Measurements from ENCODE around the gene TNFAIP8L3.

The TNFAIP8L3 gene

DNA sequence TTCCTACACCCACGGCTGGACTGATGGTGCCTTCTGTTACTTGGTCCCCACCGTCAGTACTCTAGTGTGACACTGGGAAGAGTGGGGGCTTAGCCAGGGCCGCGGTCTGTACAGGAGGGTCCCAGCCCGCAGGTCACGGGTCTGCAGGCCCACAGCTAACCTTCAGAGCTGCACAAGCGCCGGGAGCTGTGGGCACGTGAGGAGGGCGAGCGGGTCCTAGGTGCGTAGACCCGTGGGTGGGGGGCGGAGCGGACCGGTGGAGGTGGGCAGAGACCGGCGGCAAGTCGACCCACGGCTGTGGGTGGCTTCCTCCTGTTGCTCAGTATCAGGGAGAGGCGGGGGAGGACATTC lies 1.2 kb downstream of the TNFAIP8L3 start:
- Histone ChIP-seq H3K9me3 (ENCODE audit: low read length) (no peaks in the 10 kb centered on the region), H3K36me3 (ENCODE audit: insufficient read depth, low read length) (no peaks in the 10 kb centered on the region), H3K4me3 (ENCODE audit: low read length) (no peak overlapping the region), H3K4me1 (ENCODE audit: insufficient read depth, low read length) (peaks cover 10% of the 10 kb centered on the region), H3K27me3 (ENCODE audit: insufficient read depth, low read length) (peaks cover 80% of the 10 kb centered on the region), H2AFZ (ENCODE audit: low read depth, low read length) (no peak overlapping the region)

DNA sequence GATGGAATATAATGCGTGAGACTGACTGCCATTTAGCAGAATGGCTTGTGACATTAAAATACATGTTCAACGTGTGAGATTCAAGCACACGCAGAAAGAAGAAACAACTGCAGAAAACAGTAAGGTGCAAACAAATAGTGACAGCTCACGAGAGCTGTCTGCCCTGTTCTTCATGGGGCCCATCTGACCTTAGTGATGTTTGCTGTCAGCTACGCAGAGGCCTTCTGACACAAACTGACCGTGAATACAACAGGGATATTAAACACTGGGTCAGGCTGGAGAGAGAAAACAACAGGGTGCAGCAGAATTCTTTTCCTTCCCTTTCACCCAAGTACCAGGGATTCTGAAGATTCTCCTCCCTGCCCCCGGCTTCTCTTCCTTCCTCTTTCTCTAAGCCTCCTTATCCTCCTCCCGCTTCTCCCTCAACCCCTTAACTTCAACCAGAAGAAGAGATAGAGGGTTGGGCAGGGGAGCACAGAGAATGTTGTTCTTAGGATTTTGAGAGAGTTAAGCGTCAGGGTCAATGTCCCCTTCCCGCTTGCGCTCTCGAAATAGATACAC lies 2.1 kb downstream of the TNFAIP8L3 start:
- Histone ChIP-seq H3K36me3 (ENCODE audit: insufficient read depth, low read length) (no peaks in the 10 kb centered on the region), H3K27me3 (ENCODE audit: insufficient read depth, low read length) (peaks cover 71% of the 10 kb centered on the region), H3K4me3 (ENCODE audit: low read length) (no peak overlapping the region), H3K9me3 (ENCODE audit: low read length) (no peaks in the 10 kb centered on the region), H2AFZ (ENCODE audit: low read depth, low read length) (no peak overlapping the region), H3K4me1 (ENCODE audit: insufficient read depth, low read length) (peaks cover 10% of the 10 kb centered on the region)

DNA sequence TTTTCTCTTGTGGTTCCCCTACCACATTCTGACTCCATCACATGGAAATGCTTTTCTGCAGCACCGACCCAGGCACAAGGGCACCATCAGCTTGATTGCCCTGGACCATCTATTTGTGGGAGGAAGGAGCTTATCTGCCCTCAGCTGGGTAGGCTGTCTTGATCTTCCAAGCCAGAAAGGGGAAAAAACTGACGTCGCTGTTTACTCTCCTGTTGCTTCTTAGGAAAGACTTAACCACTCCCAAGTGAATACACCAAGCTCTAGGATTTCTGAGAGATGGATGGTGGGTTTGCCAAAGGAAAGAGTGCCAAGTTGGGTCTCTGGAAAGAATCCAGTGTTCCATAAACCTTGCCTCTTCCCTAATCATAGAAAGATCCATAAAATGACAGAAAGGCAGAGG lies 4.0 kb downstream of the TNFAIP8L3 start:
- Histone ChIP-seq H2AFZ (ENCODE audit: low read depth, low read length) (no peak overlapping the region), H3K36me3 (ENCODE audit: insufficient read depth, low read length) (no peaks in the 10 kb centered on the region), H3K4me1 (ENCODE audit: insufficient read depth, low read length) (peaks cover 10% of the 10 kb centered on the region), H3K4me3 (ENCODE audit: low read length) (no peak overlapping the region), H3K27me3 (ENCODE audit: insufficient read depth, low read length) (peaks cover 64% of the 10 kb centered on the region), H3K9me3 (ENCODE audit: low read length) (no peaks in the 10 kb centered on the region)

DNA sequence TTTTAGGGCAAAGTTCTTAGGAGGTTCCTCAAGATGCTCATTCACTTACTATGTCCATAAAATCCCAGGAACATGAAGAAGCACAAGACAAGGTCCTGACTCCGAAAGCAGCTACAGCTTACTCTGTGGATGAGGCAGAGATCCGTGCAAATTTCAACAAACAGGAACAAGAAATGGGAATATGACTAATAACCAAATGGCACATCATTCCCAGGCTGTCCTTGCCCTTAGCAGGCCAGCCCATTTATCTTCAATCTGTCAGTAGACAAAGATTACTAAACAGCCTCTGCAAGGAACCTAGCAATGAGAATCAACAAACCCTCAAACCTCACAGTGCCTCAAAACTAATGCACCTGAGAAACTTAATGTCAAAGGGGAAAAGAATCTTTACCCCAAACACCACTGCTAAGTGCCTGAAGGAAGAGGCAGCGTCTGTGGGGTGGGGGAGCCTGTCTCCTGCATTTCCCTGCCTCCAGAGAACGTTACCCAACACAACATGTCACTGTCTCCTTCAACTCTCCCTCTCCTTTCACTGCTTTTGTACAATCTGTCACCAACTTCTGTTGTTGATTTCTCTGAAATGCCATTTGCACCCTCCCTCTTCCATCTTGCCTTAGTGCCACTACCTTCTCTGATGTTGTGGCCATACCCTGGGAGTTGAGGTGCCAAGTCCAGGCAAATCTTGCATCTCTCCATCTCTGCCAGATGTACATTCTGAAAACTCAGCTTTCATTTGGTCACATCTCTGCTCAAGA lies 4.8 kb downstream of the TNFAIP8L3 start:
- H3K9me3 ChIP-seq (ENCODE audit: low read length) = no peaks in the 10 kb centered on the region
- peaks cover 9% of the 10 kb centered on the region for H3K4me1 ChIP-seq (ENCODE audit: insufficient read depth, low read length)
- no peak overlapping the region for H2AFZ ChIP-seq (ENCODE audit: low read depth, low read length)
- peaks cover 58% of the 10 kb centered on the region for H3K27me3 ChIP-seq (ENCODE audit: insufficient read depth, low read length)
- H3K36me3 ChIP-seq (ENCODE audit: insufficient read depth, low read length) = no peaks in the 10 kb centered on the region
- H3K4me3 ChIP-seq (ENCODE audit: low read length) = no peak overlapping the region

DNA sequence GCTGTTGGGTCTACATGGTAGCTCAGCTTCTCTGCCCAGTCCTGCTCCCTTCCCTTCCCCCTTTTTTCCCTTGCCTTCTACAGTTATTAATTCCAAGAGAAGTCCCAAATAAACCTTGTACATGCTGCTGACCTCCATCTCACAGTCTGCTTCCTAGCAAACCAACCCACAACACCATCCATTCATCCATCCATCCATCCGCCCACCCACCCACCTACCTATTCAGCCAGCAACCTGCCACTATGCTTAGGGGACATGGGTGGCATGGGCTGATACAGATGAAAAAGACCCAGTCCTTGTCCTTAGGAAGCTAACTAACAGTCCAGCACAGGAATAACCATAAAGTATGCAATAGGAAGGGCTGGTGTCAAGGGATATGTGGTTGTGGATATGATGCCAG lies 5.7 kb downstream of the TNFAIP8L3 start:
- peaks cover 3% of the 10 kb centered on the region for H3K4me1 ChIP-seq (ENCODE audit: insufficient read depth, low read length)
- H2AFZ ChIP-seq (ENCODE audit: low read depth, low read length) = no peak overlapping the region
- no peaks in the 10 kb centered on the region for H3K36me3 ChIP-seq (ENCODE audit: insufficient read depth, low read length)
- peaks cover 52% of the 10 kb centered on the region for H3K27me3 ChIP-seq (ENCODE audit: insufficient read depth, low read length)
- H3K4me3 ChIP-seq (ENCODE audit: low read length) = no peak overlapping the region
- H3K9me3 ChIP-seq (ENCODE audit: low read length) = no peaks in the 10 kb centered on the region

DNA sequence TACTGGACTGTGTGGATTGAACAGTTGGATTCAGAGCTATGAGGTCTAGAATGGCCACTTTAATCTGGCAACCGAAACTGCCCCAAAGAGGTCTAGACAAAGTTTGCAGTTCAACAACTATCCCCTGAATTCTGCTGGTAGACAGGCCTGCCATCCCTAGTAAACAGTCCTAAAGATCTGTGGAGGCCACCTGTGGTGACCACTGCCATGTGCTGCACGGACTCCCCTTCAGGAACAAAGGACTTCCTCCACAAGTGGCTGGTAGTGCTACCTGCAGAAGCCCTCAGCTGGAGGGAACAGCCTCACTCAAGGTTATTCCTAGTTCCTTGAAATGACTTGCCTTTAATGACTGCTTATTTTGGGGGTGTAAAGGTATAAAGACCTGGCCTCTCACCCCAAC lies 6.1 kb downstream of the TNFAIP8L3 start:
- Histone ChIP-seq H2AFZ (ENCODE audit: low read depth, low read length) (no peak overlapping the region), H3K4me3 (ENCODE audit: low read length) (no peak overlapping the region), H3K9me3 (ENCODE audit: low read length) (no peaks in the 10 kb centered on the region), H3K27me3 (ENCODE audit: insufficient read depth, low read length) (peaks cover 48% of the 10 kb centered on the region), H3K36me3 (ENCODE audit: insufficient read depth, low read length) (no peaks in the 10 kb centered on the region), H3K4me1 (ENCODE audit: insufficient read depth, low read length) (no peaks in the 10 kb centered on the region)

DNA sequence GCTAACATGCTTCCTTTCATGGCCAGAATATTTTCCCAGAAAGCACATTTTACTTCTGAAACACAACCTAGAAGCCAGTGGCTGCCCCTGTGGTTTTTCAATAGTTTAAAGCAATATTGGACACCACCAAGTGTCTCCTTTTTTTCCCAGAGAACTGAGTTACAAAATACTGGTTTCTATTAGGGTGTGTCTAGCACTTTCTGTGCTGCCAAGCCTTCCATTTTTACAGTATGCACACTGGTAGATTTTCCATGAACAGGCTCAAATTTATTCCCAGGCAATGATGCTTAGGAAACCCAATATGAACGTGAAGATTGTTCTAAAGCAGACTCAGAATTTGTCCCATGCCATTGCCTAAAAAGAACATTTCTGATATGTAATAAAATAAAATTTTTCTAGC lies 7.2 kb downstream of the TNFAIP8L3 start:
- Histone ChIP-seq H3K4me3 (ENCODE audit: low read length) (no peak overlapping the region), H3K27me3 (ENCODE audit: insufficient read depth, low read length) (peaks cover 37% of the 10 kb centered on the region), H3K4me1 (ENCODE audit: insufficient read depth, low read length) (no peaks in the 10 kb centered on the region)

DNA sequence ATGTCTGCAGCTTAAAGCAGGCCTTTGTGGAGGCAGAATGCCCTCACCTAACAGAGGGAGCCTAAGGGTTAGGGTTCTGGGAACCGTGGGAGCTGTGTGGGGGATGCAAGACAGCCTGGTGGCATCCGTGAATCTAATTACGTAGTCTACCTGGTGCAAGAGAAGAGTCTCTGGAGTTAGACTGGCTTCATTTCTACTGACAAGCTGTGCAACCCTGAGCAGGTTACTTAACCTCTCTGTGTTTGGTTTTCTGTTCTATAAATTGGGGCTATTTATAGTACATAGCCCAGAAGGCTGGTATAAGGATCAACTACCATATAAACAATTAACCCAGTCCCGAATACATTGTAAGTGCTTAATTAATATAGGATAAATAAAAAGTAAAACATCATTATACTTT lies 8.3 kb downstream of the TNFAIP8L3 start:
- Histone ChIP-seq H3K4me1 (ENCODE audit: insufficient read depth, low read length) (no peaks in the 10 kb centered on the region), H3K36me3 (ENCODE audit: insufficient read depth, low read length) (no peaks in the 10 kb centered on the region), H3K9me3 (ENCODE audit: low read length) (no peaks in the 10 kb centered on the region), H3K4me3 (ENCODE audit: low read length) (no peak overlapping the region), H3K27me3 (ENCODE audit: insufficient read depth, low read length) (peaks cover 26% of the 10 kb centered on the region), H2AFZ (ENCODE audit: low read depth, low read length) (no peak overlapping the region)

More for the DNA sequence above, 7.2 kb downstream of the TNFAIP8L3 start:
- no peaks in the 10 kb centered on the region for H3K36me3 ChIP-seq (ENCODE audit: insufficient read depth, low read length)
- no peak overlapping the region for H2AFZ ChIP-seq (ENCODE audit: low read depth, low read length)
- no peaks in the 10 kb centered on the region for H3K9me3 ChIP-seq (ENCODE audit: low read length)

DNA sequence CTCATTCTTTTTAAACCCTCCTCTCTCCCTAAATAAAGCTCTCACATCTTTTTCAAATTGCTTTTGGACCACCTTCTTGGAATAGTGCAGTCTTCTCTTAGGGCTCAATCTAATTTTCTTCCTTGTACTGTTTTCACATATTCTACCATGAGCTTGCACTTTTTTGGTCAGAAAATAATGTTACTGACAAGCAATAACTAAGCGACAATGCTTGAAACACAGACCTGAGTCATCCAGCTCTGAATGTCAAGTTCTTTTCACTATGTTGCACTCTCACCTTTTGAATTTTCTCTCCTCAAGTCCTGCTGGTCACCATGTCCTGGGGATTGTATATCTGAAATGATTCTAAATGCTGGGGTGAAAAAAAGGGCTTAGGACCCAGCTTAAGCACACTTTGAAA lies 8.9 kb downstream of the TNFAIP8L3 start:
- Histone ChIP-seq H3K4me1 (ENCODE audit: insufficient read depth, low read length) (no peaks in the 10 kb centered on the region), H3K36me3 (ENCODE audit: insufficient read depth, low read length) (no peaks in the 10 kb centered on the region), H3K9me3 (ENCODE audit: low read length) (no peaks in the 10 kb centered on the region), H3K4me3 (ENCODE audit: low read length) (no peak overlapping the region), H3K27me3 (ENCODE audit: insufficient read depth, low read length) (peaks cover 19% of the 10 kb centered on the region), H2AFZ (ENCODE audit: low read depth, low read length) (no peak overlapping the region)

DNA sequence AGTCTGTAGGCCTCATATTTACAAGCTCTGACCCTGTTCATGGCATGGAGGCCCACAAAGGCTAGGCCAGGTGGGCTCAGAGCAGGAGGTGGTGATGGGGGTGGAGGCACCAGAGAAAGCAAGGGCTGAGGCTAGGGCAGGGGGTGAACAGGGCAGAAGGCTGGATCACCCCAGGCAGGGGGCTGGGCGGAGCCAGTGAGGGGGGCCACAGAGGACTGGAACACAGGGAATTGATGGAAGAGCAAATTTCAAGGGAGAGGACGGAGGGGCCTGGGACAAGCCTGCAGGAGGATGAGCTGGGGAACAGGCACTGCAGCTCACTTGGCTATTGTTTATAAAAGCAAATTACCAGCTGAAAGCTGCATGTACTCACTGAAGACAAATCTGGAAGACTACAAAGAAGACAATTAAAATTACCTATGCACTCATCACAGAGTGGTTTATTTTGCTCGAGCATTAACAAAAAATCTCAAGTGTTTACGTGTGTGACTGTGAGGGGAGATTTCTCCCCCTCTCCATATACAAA lies 11.0 kb downstream of the TNFAIP8L3 start:
- no peaks in the 10 kb centered on the region for H3K27me3 ChIP-seq (ENCODE audit: insufficient read depth, low read length)
- H3K4me3 ChIP-seq (ENCODE audit: low read length) = no peak overlapping the region
- no peaks in the 10 kb centered on the region for H3K9me3 ChIP-seq (ENCODE audit: low read length)
- no peaks in the 10 kb centered on the region for H3K4me1 ChIP-seq (ENCODE audit: insufficient read depth, low read length)
- no peaks in the 10 kb centered on the region for H3K36me3 ChIP-seq (ENCODE audit: insufficient read depth, low read length)
- H2AFZ ChIP-seq (ENCODE audit: low read depth, low read length) = no peak overlapping the region

DNA sequence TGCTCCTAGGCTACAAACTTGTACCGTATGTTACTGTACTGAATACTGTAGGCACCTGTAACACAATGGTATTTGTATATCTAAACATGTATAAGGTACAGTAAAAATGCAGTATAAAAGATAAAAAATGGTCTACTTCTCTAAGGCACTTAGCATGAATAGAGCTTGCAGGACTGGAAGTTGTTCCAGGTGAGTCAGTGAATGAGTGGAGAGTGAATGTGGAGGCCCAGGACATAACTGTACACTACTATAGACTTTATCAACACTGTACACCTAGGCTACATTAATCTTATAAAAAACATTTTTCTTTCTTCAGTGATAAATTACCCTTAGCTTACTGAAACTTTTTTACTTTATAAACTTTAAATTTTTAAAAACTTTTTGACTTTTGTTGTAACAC lies 12.5 kb downstream of the TNFAIP8L3 start:
- Histone ChIP-seq H3K4me3 (ENCODE audit: low read length) (no peak overlapping the region), H2AFZ (ENCODE audit: low read depth, low read length) (no peak overlapping the region), H3K9me3 (ENCODE audit: low read length) (no peaks in the 10 kb centered on the region), H3K27me3 (ENCODE audit: insufficient read depth, low read length) (no peaks in the 10 kb centered on the region), H3K4me1 (ENCODE audit: insufficient read depth, low read length) (no peaks in the 10 kb centered on the region), H3K36me3 (ENCODE audit: insufficient read depth, low read length) (no peaks in the 10 kb centered on the region)

DNA sequence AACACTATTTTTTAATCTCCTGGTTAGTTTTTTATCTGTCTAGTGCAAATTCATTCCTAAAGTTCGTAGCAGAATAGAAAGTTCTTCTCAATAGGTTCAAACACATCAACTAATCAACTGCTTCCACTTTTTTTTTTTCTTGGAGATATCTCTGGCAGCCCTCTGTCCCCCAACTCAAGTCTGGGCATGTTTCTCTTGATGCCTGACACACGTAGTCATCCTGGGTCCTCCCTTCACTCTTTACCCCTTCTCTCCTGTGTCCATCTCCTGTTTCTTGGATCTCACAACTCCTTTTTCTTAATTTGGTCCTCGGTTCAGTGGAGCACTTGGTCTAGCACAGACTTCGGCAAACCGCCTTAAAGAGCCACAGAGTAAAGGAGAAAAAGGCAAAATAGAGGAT lies 14.4 kb downstream of the TNFAIP8L3 start:
- no peaks in the 10 kb centered on the region for H3K4me1 ChIP-seq (ENCODE audit: insufficient read depth, low read length)
- no peaks in the 10 kb centered on the region for H3K27me3 ChIP-seq (ENCODE audit: insufficient read depth, low read length)
- no peaks in the 10 kb centered on the region for H3K9me3 ChIP-seq (ENCODE audit: low read length)
- no peaks in the 10 kb centered on the region for H3K36me3 ChIP-seq (ENCODE audit: insufficient read depth, low read length)
- H2AFZ ChIP-seq (ENCODE audit: low read depth, low read length) = no peak overlapping the region
- no peak overlapping the region for H3K4me3 ChIP-seq (ENCODE audit: low read length)

DNA sequence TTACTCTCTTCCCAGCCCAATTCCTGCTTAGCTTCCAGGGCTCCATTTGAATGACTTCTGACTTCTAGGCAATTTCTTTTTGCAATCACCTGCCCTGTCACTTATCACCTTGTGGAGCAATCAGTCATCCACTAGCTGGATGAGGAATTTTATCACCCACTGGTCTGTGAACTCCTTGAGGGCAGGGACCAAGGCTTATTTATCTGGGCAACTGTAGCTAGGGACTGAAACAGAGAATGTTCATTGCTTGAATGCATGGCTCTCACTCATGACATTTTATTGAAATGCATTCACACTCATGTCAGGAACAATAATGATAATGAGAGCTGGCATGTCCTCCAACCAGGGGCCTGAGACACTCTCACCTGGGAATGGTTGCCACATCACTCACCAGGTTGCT lies 15.5 kb downstream of the TNFAIP8L3 start:
- no peaks in the 10 kb centered on the region for H3K9me3 ChIP-seq (ENCODE audit: low read length)
- no peaks in the 10 kb centered on the region for H3K27me3 ChIP-seq (ENCODE audit: insufficient read depth, low read length)

More for the DNA sequence above, 15.5 kb downstream of the TNFAIP8L3 start:
- Histone ChIP-seq H2AFZ (ENCODE audit: low read depth, low read length) (no peak overlapping the region), H3K36me3 (ENCODE audit: insufficient read depth, low read length) (no peaks in the 10 kb centered on the region), H3K4me1 (ENCODE audit: insufficient read depth, low read length) (no peaks in the 10 kb centered on the region), H3K4me3 (ENCODE audit: low read length) (no peak overlapping the region)

Data from neuron (in vitro differentiated cells).